ENCODE results near the gene AGPAT3. TPM values are rescaled to one million over a fixed set of nuclear protein-coding genes. Genes with fewer than 3 reads are reported as not detected.

The AGPAT3 gene
- total RNA-seq, 1 donor from 2014 or later, result 97.6 TPM

- ATAC-seq, result no peak
- DNase-seq, result no peak
- intact Hi-C loops (cut with micrococcal nuclease), result no loop called here
Measured at GRCh38 chr21:44017601-44018000, 152.6 kb downstream of the AGPAT3 start.

- ATAC-seq (no peak), DNase-seq (no peak)
- intact Hi-C loops (cut with micrococcal nuclease), result no loop called here
Measured at GRCh38 chr21:44018127-44018526, 153.1 kb downstream of the AGPAT3 start.

GRCh38 chr21:44018813-44019567, 154.0 kb downstream of the AGPAT3 start:
- ATAC-seq (no peak), DNase-seq (no peak)
- intact Hi-C loops (cut with micrococcal nuclease), result no loop called here

- intact Hi-C loops (cut with micrococcal nuclease), result no loop called here
- ATAC-seq (no peak), DNase-seq (no peak)
Measured at GRCh38 chr21:44019568-44019958, 154.5 kb downstream of the AGPAT3 start.

DNA sequence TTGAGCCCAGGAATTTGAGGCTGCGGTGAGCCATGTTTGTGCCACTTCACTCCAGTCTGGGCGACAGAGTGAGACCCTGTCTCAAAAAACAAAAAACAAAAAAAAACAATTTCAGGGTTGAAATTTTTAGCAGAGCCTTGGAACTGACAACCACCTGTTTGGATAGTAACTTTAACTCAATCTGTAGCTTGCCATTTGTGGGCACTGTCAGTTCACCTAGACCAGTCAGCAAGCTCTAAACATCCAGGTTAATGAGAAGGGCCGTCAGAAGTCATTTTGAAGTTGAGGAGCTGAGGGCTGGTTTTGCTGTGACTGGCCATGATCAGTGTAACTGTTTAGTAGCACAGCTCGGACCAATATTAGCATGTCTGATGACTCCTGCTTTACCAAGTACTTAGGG, 155.5 kb downstream of the AGPAT3 start:
- DNase-seq, result no peak
- ATAC-seq, result peak; percentile 10
- intact Hi-C loops (cut with micrococcal nuclease), result no loop called here

DNA sequence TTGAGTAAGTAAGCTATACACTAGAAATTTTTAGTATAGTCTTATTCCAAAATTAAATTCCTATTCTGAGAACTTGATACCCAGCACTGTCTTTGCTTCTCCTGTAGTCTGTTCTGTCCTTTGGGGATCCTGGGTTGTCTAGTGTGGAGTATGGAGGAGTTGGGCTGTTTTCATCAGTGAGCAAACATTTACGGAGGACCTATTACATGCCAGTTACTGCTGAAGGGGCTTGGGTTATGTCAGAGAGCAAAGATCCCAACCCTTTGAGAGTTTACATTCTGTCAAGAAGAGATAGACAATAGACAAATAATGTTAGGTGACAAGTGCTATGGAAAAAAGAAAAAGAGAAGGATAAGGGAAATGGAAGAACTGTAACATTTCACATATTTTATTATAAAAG, 156.0 kb downstream of the AGPAT3 start:
- intact Hi-C loops (cut with micrococcal nuclease), result no loop called here
- ATAC-seq (no peak), DNase-seq (no peak)

DNA sequence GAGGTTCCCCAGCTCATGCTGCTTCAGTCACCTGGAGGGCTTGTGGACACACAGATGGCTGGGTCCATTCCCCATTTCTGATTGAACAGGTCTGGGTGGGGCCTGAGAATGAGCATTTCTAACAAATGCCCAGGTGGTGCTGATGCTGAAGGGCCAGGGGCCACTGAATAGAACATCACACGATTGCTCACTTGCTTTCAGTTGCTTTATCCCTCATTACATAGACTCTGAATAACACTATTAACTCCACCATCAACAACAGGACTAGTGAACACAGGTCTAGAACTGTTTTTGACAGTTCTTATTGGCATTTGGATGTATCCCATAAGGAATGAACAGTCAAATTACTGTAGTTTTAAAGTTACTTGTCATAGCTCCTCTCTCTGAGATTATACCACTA, 159.2 kb downstream of the AGPAT3 start:
- no peak for DNase-seq
- intact Hi-C loops (cut with micrococcal nuclease), result no loop called here
- no peak for ATAC-seq

- DNase-seq, result peak; percentile 69
- ATAC-seq, result peak; percentile 77
- intact Hi-C loops (cut with micrococcal nuclease), result no loop called here
Measured at GRCh38 chr21:44024887-44025353, 159.9 kb downstream of the AGPAT3 start.

DNA sequence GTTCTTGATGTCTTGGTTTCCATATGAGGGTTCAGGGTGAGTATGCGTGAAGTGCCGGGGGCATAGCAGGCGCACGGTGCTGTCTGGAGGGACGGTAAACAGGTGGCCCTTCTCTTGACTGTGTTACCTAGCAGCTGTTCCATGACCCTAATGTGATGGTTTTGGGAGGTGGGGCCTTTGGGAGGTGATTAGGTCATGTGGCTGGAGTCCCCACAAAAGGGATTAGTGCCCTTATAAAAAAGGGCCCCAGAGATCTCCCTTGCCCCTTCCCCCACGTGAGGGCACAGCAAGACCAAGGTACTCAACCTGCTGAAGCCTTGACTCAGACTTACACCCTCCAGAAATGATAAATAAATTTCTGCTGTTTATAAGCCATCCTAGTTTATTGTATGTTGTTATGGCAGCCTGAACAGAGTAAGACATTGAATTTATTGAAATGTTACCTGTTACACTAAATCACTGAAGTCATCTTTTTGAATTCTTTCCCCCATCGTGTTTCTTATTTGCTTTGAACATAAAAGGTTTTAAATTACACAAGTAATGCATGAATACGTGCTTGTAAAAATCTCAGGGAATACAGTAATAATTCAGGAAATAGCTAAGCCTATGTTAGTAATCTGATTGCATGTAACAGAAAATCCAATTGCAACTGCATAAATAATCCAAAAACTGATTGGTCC, 162.7 kb downstream of the AGPAT3 start:
- DNase-seq (no peak), ATAC-seq (no peak)
- intact Hi-C loops (cut with micrococcal nuclease), result no loop called here

- intact Hi-C loops (cut with micrococcal nuclease), result no loop called here
Measured at GRCh38 chr21:44028287-44028659, 163.2 kb downstream of the AGPAT3 start.

GRCh38 chr21:44029460-44030087, 164.6 kb downstream of the AGPAT3 start:
- intact Hi-C loops (cut with micrococcal nuclease), result no loop called here
- ATAC-seq, result no peak
- no peak for DNase-seq

More at GRCh38 chr21:44028287-44028659, 163.2 kb downstream of the AGPAT3 start:
- ATAC-seq (no peak), DNase-seq (no peak)

- DNase-seq (no peak), ATAC-seq (no peak)
- intact Hi-C loops (cut with micrococcal nuclease), result no loop called here
Measured at GRCh38 chr21:44035244-44035643, 170.2 kb downstream of the AGPAT3 start.

Other genes starting within 250 kb of the AGPAT3 start
- not detected for gene HSF2BP, start 205.7 kb upstream of the AGPAT3 start, total RNA-seq
- 9.9 TPM for gene RRP1B, start 205.7 kb upstream of the AGPAT3 start, total RNA-seq
- gene PDXK, start 146.1 kb upstream of the AGPAT3 start, total RNA-seq, result 117 TPM
- 37.6 TPM for gene CSTB, start 88.9 kb upstream of the AGPAT3 start, total RNA-seq
- 13.5 TPM for gene RRP1, start 75.6 kb upstream of the AGPAT3 start, total RNA-seq
- 17.5 TPM for gene TRAPPC10, start 147.1 kb downstream of the AGPAT3 start, total RNA-seq
- 8.7 TPM for gene PWP2, start 242.2 kb downstream of the AGPAT3 start, total RNA-seq